Activated CD4-positive, alpha-beta T cell treated with anti-CD3 and anti-CD28 coated beads, Interleukin-2, amount 10 ng/mL, durations not matched to agents 24 days and 14 days (primary cell): ENCODE measurements around the gene CBX4. TPM values are rescaled to one million over a fixed set of nuclear protein-coding genes. Genes with fewer than 3 reads are reported as not detected.

ENCODE experiments used
- DNase-seq: peaks from one replicate; pipeline ENCODE4 v3.0.0; 2022
- H3K27ac Mint-ChIP-seq: one replicate; pipeline ENCODE4 v1.8.0; 2022; ENCODE audit warnings: mild to moderate bottlenecking, mixed read lengths
- H3K27me3 Mint-ChIP-seq: one replicate; pipeline ENCODE4 v1.8.0; 2022; ENCODE audit warnings: mixed read lengths
- H3K36me3 Mint-ChIP-seq: one replicate; pipeline ENCODE4 v1.8.0; 2022; ENCODE audit warnings: low read depth, mild to moderate bottlenecking, mixed read lengths
- H3K4me1 Mint-ChIP-seq: one replicate; pipeline ENCODE4 v1.8.0; 2021; ENCODE audit warnings: mixed read lengths
- H3K4me3 Mint-ChIP-seq: one replicate; pipeline ENCODE4 v1.8.0; 2022; ENCODE audit warnings: mild to moderate bottlenecking, moderate library complexity, mixed read lengths
- H3K9me3 Mint-ChIP-seq: one replicate; pipeline ENCODE4 v1.8.0; 2021; ENCODE audit warnings: mixed read lengths
- intact Hi-C: fragments of 100-400 bp; cut with micrococcal nuclease; formaldehyde crosslinking; loops from one replicate; pipeline ENCODE4 v1.15.1; 2023
- total RNA-seq: library from RNA; stranded (reverse); gene quantifications from 2 replicates; pipeline ENCODE4 v1.2.3, GENCODE V29; 2022

The CBX4 gene
- total RNA-seq, 1 donor from 2014 or later, result 19.4 TPM

DNA sequence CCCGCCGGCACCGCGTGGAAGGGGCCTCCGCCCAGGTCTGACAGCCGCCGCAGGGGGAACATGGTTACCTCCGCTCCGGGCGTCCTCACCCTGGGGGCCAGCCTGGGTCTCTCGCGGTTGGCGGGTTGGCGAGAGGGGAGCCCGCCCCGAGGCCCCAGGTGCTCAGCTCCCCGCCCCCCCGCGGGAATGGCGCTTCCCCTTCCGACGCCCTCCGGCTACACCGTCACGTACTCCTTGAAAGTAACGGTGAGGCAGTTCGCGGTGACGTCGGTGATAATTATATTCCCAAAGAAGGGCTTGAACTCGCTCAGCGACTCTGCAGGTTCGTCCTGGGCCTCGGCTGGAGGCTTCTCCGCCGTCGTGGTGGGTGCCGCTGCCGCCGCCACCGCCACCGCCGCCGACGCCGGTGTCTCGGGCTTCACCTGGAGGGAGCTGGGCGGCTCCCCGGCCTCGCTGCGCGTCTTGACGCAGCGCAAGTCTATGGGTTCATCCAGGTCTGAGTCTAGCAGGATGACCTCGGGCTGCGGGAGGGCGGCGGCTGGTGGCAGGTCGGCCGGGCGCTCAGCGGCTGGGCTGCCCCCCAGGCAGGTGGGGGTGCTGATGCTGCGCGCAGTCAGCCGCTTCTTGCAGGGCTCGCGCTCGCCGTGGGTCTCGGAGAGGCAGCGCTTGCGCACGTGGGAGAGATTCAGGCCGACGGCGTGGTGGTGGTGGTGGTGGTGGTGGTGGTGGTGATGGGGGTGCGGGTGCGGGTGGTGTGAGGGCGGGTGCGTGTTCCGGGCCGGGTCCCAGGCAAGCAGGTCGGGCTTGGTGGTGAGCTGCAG, 5.3 kb downstream of the CBX4 start:
- H3K27me3 Mint-ChIP-seq, result no peaks in the 10 kb centered on the region
- no peak overlapping the region for H3K4me3 Mint-ChIP-seq
- no peaks in the 10 kb centered on the region for H3K9me3 Mint-ChIP-seq
- peaks cover 25% of the 10 kb centered on the region for H3K4me1 Mint-ChIP-seq
- intact Hi-C loops, result loop anchor here (10.0 kb wide), 1 partner anchor 421 kb away; no protein-coding TSS in a partner anchor
- peak; percentile 57 for DNase-seq
- H3K27ac Mint-ChIP-seq, result no peak overlapping the region
- peaks cover 21% of the 10 kb centered on the region for H3K36me3 Mint-ChIP-seq

DNA sequence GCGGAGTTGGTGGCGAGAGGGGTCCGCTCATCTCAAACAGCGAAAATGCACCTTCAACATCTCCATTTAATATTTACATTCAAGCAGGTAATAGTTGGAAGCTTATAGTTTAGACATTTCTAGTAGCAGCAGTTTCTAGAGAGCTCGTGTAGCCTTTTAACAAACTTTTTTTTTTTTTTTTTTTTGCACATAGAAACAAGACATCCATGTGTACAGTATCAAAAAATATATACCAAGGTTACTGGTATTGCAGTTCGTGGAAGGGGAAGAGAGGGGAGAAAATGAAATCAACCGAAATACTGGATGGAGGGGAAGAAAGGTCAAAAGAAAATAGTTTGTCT, 6.2 kb downstream of the CBX4 start:
- no peaks in the 10 kb centered on the region for H3K9me3 Mint-ChIP-seq
- peaks cover 29% of the 10 kb centered on the region for H3K4me1 Mint-ChIP-seq
- no peak overlapping the region for H3K27ac Mint-ChIP-seq
- intact Hi-C loops, result loop anchor here (10.0 kb wide), 1 partner anchor 422 kb away; no protein-coding TSS in a partner anchor
- DNase-seq, result no peak
- no peaks in the 10 kb centered on the region for H3K27me3 Mint-ChIP-seq
- peaks cover 17% of the 10 kb centered on the region for H3K36me3 Mint-ChIP-seq
- no peak overlapping the region for H3K4me3 Mint-ChIP-seq

GRCh38 chr17:79832218-79833109, 6.8 kb downstream of the CBX4 start:
- Mint-ChIP-seq H3K9me3 (no peaks in the 10 kb centered on the region), H3K4me1 (peaks cover 25% of the 10 kb centered on the region), H3K36me3 (peaks cover 17% of the 10 kb centered on the region), H3K4me3 (no peak overlapping the region), H3K27ac (no peak overlapping the region), H3K27me3 (no peaks in the 10 kb centered on the region)
- peak; percentile 55 for DNase-seq
- intact Hi-C loops, result loop anchor here (10.0 kb wide), 1 partner anchor 422 kb away; no protein-coding TSS in a partner anchor

GRCh38 chr17:79831265-79832217, 7.7 kb downstream of the CBX4 start:
- Mint-ChIP-seq H3K4me1 (peaks cover 20% of the 10 kb centered on the region), H3K36me3 (peaks cover 16% of the 10 kb centered on the region), H3K27me3 (no peaks in the 10 kb centered on the region), H3K27ac (no peak overlapping the region), H3K9me3 (no peaks in the 10 kb centered on the region), H3K4me3 (no peak overlapping the region)
- peak; percentile 57 for DNase-seq
- intact Hi-C loops, result loop anchor here (10.0 kb wide), 1 partner anchor 423 kb away; no protein-coding TSS in a partner anchor

- intact Hi-C loops, result loop anchor here (10.0 kb wide), 1 partner anchor 424 kb away; no protein-coding TSS in a partner anchor
- Mint-ChIP-seq H3K9me3 (no peaks in the 10 kb centered on the region), H3K27me3 (peaks cover 2% of the 10 kb centered on the region), H3K27ac (no peak overlapping the region), H3K36me3 (peaks cover 16% of the 10 kb centered on the region), H3K4me3 (no peak overlapping the region), H3K4me1 (peaks cover 27% of the 10 kb centered on the region)
- DNase-seq, result peak; percentile 56
Observed at GRCh38 chr17:79830763-79831264, 8.4 kb downstream of the CBX4 start.

- peaks cover 2% of the 10 kb centered on the region for H3K27me3 Mint-ChIP-seq
- peaks cover 16% of the 10 kb centered on the region for H3K36me3 Mint-ChIP-seq
- peaks cover 29% of the 10 kb centered on the region for H3K4me1 Mint-ChIP-seq
- no peak overlapping the region for H3K4me3 Mint-ChIP-seq
- intact Hi-C loops, result loop anchor here (10.0 kb wide), 1 partner anchor 424 kb away; no protein-coding TSS in a partner anchor
- H3K9me3 Mint-ChIP-seq, result no peaks in the 10 kb centered on the region
- DNase-seq, result peak; percentile 56
- no peak overlapping the region for H3K27ac Mint-ChIP-seq
Observed at GRCh38 chr17:79830303-79830702, 8.9 kb downstream of the CBX4 start.

DNA sequence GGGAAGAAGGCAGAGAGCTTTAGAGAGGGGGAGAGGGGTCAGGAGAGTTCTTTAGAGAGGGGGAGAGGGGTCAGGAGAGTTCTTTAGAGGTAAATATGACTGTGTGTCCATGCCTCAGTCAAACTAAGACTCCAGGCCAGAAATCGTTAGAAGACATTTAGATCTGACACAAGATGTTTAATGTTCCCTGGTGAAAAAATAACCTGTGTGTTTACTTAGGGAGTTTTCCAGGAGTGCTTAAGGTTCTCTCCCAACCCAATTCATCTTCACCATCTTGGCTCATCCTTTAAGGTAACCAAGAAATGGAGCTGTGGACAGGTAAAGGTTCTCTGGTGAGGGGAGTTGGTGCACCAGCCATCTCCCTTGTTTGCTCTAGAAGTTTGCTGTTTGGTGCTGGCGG, 9.8 kb downstream of the CBX4 start:
- Mint-ChIP-seq H3K4me3 (no peak overlapping the region), H3K9me3 (no peaks in the 10 kb centered on the region), H3K27ac (no peak overlapping the region), H3K36me3 (peaks cover 8% of the 10 kb centered on the region), H3K4me1 (peaks cover 27% of the 10 kb centered on the region), H3K27me3 (peaks cover 4% of the 10 kb centered on the region)
- intact Hi-C loops, result no loop called here
- no peak for DNase-seq

DNA sequence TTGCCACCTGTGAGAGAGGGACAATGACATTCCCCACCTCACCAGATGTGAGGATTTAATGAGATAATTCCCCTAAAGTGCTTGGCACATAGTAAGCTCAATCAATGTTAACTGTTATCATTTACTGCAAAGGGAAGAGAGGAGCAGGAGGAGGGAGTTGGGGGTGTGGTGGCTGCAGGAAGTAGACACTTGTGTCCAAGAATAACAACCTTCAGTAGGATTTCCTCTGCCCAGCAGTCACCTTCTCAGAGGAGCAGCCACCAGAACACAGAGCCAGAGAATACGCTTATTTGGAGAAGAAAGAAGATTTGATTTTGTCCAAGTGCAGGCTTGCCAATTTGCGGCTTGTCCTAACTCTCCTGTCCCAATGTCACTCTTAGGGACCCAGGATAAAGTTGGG, 10.2 kb downstream of the CBX4 start:
- intact Hi-C loops, result no loop called here
- Mint-ChIP-seq H3K9me3 (no peaks in the 10 kb centered on the region), H3K36me3 (peaks cover 9% of the 10 kb centered on the region), H3K4me1 (peaks cover 27% of the 10 kb centered on the region), H3K27ac (no peak overlapping the region), H3K4me3 (no peak overlapping the region), H3K27me3 (peaks cover 6% of the 10 kb centered on the region)
- DNase-seq, result no peak

DNA sequence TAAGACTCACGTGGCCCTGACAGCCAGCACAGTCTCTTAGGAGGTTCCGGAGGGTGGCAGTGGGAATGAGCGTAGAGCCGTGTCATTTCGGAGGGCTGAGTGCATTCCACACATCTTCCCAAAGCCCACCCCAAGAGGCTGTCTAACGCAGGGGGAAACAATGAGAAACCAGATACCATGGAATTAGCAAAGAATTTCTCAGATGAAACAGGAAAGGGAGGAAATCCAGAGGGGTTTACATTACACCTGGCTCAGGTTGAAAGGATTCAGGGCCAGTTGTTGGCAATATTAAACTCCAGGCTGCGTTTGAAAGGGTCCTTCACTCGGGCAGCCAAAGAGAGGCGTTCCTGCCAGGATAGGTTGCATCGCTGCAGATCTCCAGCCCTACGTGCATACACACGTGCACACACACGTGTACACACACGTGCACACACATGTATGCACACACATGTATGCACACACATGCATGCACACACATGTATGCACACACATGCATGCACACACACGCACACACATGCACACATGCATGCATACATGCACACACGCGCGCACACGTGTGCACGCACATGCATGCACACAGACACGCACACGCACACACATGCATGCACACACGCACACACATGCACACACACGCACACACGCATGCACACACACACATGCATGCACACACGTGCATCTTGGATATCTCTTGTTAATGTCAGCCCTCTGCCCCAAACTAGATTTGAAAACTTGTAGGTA, 12.2 kb downstream of the CBX4 start:
- intact Hi-C loops, result no loop called here
- Mint-ChIP-seq H3K27me3 (peaks cover 12% of the 10 kb centered on the region), H3K4me3 (peak overlapping the region; percentile 59), H3K4me1 (peaks cover 22% of the 10 kb centered on the region), H3K27ac (no peak overlapping the region), H3K36me3 (peaks cover 2% of the 10 kb centered on the region), H3K9me3 (no peaks in the 10 kb centered on the region)
- DNase-seq, result no peak

GRCh38 chr17:79826204-79826680, 13.0 kb downstream of the CBX4 start:
- Mint-ChIP-seq H3K4me3 (peak overlapping the region; percentile 59), H3K4me1 (peaks cover 22% of the 10 kb centered on the region), H3K27me3 (peaks cover 16% of the 10 kb centered on the region), H3K36me3 (peaks cover 2% of the 10 kb centered on the region), H3K9me3 (no peaks in the 10 kb centered on the region), H3K27ac (peak overlapping the region; percentile 70)
- no peak for DNase-seq
- intact Hi-C loops, result no loop called here

DNA sequence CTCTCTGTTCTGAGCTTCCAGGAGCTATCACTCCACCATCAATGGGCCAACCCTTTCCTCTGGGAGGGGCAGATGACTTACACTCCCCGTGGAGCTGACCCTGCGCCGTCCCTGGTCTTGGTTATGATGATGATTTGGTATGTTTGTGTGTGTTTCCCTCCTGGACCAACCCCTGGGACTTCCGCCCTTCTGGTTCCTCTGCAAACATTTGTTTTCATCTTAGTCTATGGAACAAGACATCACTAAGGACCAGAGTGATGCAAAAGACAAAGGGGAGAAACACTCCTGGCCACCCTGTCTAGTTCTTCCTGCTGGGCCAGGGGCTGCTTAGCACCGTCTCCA, 13.7 kb downstream of the CBX4 start:
- intact Hi-C loops, result no loop called here
- H3K4me3 Mint-ChIP-seq, result no peak overlapping the region
- no peak for DNase-seq
- no peak overlapping the region for H3K27ac Mint-ChIP-seq
- no peaks in the 10 kb centered on the region for H3K9me3 Mint-ChIP-seq
- H3K36me3 Mint-ChIP-seq, result peaks cover 2% of the 10 kb centered on the region
- H3K27me3 Mint-ChIP-seq, result peaks cover 21% of the 10 kb centered on the region
- H3K4me1 Mint-ChIP-seq, result peaks cover 22% of the 10 kb centered on the region

DNA sequence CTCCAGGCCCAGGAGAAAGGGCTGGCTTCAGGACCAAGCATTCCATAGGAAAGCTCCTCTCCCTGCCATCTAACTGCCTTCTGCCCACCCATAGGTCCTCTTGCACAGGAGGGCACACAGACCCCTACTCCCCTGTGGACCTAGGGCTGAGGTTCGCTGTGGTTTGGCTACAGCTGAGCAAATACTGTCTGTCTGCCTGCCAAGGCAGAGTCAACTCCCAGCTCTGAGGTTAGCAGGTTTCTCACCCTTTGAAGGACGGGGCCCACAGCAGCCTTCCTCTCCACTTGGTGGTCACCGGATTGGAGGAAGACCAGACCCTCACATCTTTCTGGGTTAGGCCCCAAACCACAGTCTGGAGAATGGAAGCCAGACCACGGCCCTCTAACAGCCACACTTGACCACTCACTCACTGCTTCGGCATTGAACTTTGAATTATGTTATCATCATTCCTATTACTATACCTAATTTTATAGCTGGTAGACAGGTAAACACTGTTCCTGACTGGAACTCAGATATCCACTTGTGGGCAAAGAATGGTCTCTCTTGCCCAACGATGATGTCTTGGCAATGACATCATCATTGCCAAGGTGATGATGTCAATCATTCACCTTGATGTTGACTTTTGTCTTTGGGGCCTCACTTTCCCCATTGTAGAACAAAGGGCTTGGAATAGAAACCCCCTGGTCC, 14.2 kb downstream of the CBX4 start:
- DNase-seq, result no peak
- intact Hi-C loops, result no loop called here
- no peak overlapping the region for H3K27ac Mint-ChIP-seq
- peaks cover 2% of the 10 kb centered on the region for H3K36me3 Mint-ChIP-seq
- no peak overlapping the region for H3K4me3 Mint-ChIP-seq
- no peaks in the 10 kb centered on the region for H3K9me3 Mint-ChIP-seq
- peaks cover 22% of the 10 kb centered on the region for H3K4me1 Mint-ChIP-seq
- peaks cover 26% of the 10 kb centered on the region for H3K27me3 Mint-ChIP-seq
